Activated CD8-positive, alpha-beta memory T cell treated with anti-CD3 and anti-CD28 coated beads, Interleukin-2, amount 50 U/mL, for 24 hours (primary cell): ENCODE measurements around the gene TNNI3.
"Not testable (repeated sequence)": the region's sequence is repeated elsewhere in the genome, so short reads cannot be mapped to it uniquely, and the experiment has no call there.

ENCODE experiments used
- DNase-seq: peaks from one replicate; pipeline ENCODE4 v3.0.0-alpha.2; 2020; ENCODE audit errors: extremely low read depth

Gene TNNI3

GRCh38 chr19:55113570-55114039 lies 43.9 kb downstream of the TNNI3 start:
- DNase-seq = no peak

DNA sequence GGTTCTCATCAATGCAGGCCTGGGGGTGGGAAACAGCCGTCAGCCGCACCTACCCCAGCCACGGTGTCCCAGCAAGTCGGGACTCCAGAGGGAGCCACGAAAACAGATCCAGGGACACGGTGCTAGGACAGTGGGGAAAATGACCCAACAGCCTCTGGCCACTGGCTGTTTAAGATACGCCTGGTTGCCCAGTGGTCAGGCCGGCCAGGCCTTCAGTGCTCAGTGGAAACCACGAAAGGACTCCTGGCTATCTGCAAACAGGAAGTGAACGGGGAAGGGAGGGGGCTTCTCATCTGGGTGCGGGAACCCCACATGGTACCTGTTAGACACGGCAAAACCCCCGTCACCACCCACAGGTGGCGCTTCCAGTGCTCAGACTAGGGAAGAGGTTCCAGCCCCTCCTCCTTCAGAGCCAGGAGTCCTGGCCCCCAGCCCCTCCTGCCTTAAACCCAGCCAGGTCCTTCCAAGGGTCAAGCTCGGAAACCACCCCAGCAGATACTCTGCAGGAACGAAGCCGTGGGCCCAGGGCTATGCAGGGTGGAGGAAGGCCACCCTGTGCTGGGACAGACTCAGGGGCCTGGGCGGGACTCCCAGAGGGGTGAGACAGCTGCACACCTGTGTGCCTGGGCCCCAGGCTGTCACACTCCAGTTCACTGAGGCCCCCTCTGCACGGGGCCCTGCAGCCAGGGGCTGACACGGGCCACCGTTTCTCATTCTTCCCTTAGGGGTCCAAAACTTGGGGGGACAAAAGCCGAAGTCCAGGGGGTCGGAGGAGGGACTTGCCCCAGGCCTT lies 44.6 kb downstream of the TNNI3 start:
- DNase-seq = no peak

DNA sequence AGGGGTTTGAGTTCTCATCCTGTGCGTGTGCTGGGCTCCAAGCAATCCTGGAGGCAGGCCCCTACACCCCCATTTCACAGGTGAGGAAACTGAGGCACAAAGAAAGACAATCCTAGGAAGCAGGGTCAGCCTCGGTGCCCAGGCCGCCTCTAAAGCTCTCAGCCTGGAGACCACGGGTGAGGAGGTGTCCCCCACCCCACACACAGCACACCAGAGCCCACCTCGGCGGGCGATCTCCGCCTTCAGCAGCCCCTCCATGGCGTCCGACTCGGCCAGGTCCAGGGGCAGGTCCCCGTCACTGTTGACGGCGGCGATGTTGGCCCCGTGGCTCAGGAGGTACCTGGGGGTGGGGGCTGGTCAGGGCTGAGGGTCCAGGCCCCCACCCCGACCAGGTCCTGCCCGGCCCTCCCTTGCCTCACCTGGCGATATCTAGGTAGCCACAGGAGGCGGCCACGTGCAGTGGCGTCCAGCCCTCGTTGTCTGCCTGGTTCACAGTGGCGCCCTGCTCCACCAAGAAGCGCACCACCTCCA lies 45.2 kb downstream of the TNNI3 start:
- DNase-seq = no peak

DNA sequence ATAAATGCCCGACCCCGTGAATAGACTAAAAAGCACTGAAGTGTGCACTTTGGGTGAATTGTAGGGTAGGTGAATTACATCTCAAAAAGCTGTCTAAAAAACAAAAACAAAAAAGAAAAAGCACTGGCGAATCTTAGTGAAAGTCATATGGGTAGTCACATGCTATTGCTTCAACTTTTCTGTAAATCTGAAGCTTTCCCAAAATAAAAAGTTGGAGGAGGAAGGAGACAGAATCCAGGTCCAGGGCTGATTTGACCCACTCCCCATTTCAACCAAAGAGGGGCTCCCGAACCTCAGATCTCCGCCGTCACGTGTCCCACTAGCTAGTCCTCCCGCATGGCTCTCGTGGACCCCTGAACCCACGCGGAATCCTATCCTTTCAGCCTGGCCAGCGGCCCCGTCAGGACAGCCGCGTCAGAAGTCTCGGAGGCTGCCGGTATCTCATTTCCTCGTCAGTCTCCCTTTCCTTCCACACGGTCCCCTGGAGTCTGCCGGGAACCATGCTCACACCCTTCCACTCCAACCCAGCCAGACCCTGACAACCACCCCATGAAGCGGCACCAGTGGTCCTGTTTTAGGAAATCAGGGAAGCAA lies 46.2 kb downstream of the TNNI3 start:
- DNase-seq = no peak

- no peak for DNase-seq
These were observed 47.8 kb downstream of the TNNI3 start for GRCh38 chr19:55109527-55110291.

DNA sequence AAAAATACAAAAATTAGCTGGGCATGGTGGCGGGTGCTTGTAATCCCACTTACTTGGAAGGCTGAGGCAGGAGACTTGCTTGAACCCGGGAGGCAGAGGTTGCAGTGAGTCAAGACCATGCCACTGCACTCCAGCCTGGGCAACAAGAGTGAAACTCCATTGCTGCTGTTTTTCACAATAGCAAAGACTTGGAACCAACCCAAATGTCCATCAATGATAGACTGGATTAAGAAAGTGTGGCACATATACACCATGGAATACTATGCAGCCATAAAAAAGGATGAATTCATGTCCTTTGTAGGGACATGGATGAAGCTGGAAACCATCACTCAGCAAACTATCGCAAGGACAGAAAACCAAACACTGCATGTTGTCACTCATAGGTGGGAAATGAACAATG lies 50.3 kb downstream of the TNNI3 start:
- not testable (repeated sequence) for DNase-seq

DNA sequence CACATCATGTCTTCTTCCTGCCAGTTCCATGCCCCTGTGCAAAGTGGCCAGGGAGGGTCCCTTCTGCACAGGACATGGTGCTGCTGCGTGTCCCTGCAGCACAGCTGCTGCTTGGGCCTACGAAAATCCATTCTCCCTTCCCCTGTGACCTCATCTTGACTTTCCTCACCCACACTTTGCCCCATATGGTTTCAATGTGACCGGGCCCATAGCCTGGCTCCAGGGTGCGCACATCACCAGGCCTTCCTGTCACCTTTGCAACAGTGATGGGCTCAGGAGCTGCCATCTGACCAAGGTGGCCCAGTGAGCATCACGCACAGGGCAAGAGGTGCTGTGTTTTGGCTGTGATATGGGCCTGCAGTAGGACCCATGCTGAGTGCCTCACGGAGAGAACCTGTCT lies 50.9 kb downstream of the TNNI3 start:
- no peak for DNase-seq

GRCh38 chr19:55105237-55105636 lies 52.3 kb downstream of the TNNI3 start:
- DNase-seq = no peak

- DNase-seq = no peak
These were observed 54.3 kb downstream of the TNNI3 start for GRCh38 chr19:55103190-55103589.
